Measurements from ENCODE around the gene NKPD1. TPM values are rescaled to one million over a fixed set of nuclear protein-coding genes. Genes with fewer than 3 reads are reported as not detected.

Gene NKPD1
- total and polyA plus RNA-seq, 2 donors (not counting 3 experiments of a cell fraction or from before 2014, with no cell fraction given), result 0.04 TPM; not detected in 1

- DNase-seq (ENCODE audit: low read depth, low spot score) (no peak), FAIRE-seq (no peak)
- TF ChIP-seq MAX (IDR thresholded peaks at IDR 0.05; ENCODE audit: insufficient read depth, insufficient read length), result no peak
- no peak for TF ChIP-seq EZH2 (IDR thresholded peaks at IDR 0.05; ENCODE audit: borderline replicate concordance, low read depth, low read length, severe bottlenecking)
- no peak for TF ChIP-seq JUN (IDR thresholded peaks at IDR 0.05; ENCODE audit: borderline replicate concordance, insufficient read depth, insufficient read length, low read depth)
- TF ChIP-seq CTCF (IDR thresholded peaks at IDR 0.05; ENCODE audit: extremely low read depth in 1 of 2, insufficient read depth in 1 of 2, low read depth in 1 of 2, low read length in 2 of 2), result no peak
- TF ChIP-seq GATA2 (IDR thresholded peaks at IDR 0.05; ENCODE audit: insufficient read depth, insufficient read length, low read depth, low read length), result no peak
- TF ChIP-seq POLR2AphosphoS5 (IDR thresholded peaks at IDR 0.05; ENCODE audit: insufficient read depth, low read depth, low read length), result no peak
- no peak for TF ChIP-seq MYC (IDR thresholded peaks at IDR 0.05; ENCODE audit: low read depth, low read length)
- no peak overlapping the region for H3K9ac ChIP-seq (replicated peaks; ENCODE audit: extremely low read depth, insufficient read depth, low read length)
- no peaks in the 10 kb centered on the region for H3K27me3 ChIP-seq (ENCODE audit: control insufficient read depth in 2 of 2, insufficient read depth in 2 of 2, low read length in 2 of 2)
- H3K79me2 ChIP-seq (ENCODE audit: control insufficient read depth, insufficient read depth, low read length), result peaks cover 2% of the 10 kb centered on the region
- H3K9me3 ChIP-seq (replicated peaks; ENCODE audit: control insufficient read depth, insufficient read depth, low read length), result no peaks in the 10 kb centered on the region
- H3K4me2 ChIP-seq (ENCODE audit: insufficient read depth, low read length), result no peak overlapping the region
- dilution Hi-C loops (cut with MboI; ENCODE audit: extremely low pct_ligation_motif_present, low sequenced_read_pairs), result no loop called here
- POLR2A ChIA-PET, result no interaction called here
- no peak overlapping the region for H2AFZ ChIP-seq (ENCODE audit: low read depth, low read length)
- CTCF ChIA-PET, result interaction anchor here (0.7 to 2.1 kb wide), 3 partner anchors 11 to 14 kb away, joined by 4 to 5 read pairs (median 4); no protein-coding TSS in a partner anchor
- H3K36me3 ChIP-seq (ENCODE audit: control insufficient read depth in 2 of 2, extremely low read depth in 1 of 2, insufficient read depth in 2 of 2, low read length in 2 of 2), result peaks cover 2 to 13% of the 10 kb centered on the region in 2 experiments
- no TSS peak for BruUV-seq (replicated peaks)
- intact Hi-C loops (cut with micrococcal nuclease), result no loop called here
- no peaks in the 10 kb centered on the region for H4K20me1 ChIP-seq (replicated peaks; ENCODE audit: control insufficient read depth, extremely low read depth, insufficient read depth, low read length)
- H3K4me3 ChIP-seq (replicated peaks in 1 of 3; ENCODE audit: insufficient read depth in 1 of 3, low read depth in 1 of 3, low read length in 3 of 3), result no peak overlapping the region
- H3K4me1 ChIP-seq (ENCODE audit: control insufficient read depth, extremely low read depth, insufficient read depth, low read length), result no peaks in the 10 kb centered on the region
- no peaks in the 10 kb centered on the region for H3K9me1 ChIP-seq (replicated peaks; ENCODE audit: control insufficient read depth, extremely low read depth, insufficient read depth, low read length)
- no peak overlapping the region for H3K27ac ChIP-seq (ENCODE audit: insufficient read depth, low read depth, low read length)
These were observed 22.5 kb downstream of the NKPD1 start for GRCh38 chr19:45138303-45138751.

Data from endothelial cell of umbilical vein (primary cell).